Activated CD4-positive, alpha-beta T cell treated with anti-CD3 and anti-CD28 coated beads, Interleukin-2, amount 50 U/mL, for 16 hours (primary cell): ENCODE data around the gene TMA7.
A peak's percentile ranks its signal among the peaks of the same experiment; 100 is the strongest.

Source experiments
- DNase-seq: peaks from one replicate; pipeline ENCODE4 v3.0.0-alpha.2; 2020

TMA7 gene

DNA sequence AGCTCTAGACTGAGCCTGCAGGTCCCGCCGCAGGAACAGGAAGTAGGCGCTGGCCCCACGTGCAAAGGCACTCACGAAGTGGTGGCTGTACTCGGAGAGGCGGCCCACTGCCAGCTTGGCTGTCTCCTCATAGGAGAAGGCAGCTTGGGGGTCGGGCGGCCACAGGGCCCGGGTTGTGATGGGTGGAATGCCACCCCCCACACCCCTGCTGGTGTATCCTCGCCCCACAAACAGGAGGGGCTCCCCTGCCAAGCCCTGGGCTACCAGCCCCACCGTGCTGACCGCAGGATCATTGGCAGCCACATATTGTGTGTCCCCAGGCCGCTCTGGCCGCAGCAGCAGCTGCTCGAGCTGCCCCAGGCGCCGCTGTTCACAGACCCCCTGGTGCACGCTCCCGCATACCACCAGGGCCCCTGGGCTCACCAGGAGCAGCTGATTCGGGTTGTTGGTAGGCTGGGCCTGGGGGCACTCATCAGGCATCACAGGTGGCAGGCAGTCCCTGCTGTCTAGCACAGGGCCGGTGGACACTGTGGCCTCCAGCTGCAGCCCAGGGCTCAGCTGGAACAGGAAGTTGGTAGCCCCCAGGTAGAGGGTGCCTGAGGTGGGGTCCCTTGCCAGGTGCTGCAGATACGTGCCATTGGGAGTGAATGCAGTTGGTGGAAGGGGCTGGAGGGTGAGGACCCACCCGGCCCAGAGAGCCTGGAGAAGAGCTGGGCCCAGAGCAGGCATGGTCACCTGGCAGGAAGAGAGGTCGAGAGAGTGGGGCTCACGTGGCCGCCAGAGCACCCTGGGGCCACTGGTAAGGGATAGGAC, 16.0 kb upstream of the TMA7 start:
- DNase-seq = no peak

DNA sequence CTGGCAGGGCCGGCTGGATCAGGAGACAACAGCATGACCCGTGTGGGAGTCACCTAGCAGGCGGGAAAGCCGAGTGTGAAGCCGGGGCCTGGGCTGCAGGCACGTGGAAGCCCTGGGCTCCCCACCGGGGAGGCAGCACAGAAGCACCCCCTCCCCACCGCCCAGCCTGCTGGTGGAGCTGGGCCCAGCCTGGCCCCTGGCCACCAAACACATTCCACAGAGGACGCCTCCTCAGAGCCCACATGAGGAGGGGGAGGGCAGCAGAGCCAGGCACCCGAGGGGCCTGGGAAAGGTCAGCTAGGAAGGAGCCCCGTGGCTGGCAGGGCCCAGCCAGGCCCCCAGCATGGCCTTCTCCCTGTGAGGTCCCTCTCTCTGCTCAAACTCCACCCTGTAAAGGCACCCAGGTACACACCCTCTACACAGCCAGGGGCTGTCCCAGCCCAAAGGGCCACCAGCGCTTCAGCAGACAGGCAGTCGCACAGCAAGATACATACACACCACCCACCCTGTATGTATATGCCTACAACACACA, 14.7 kb upstream of the TMA7 start:
- DNase-seq = no peak

DNA sequence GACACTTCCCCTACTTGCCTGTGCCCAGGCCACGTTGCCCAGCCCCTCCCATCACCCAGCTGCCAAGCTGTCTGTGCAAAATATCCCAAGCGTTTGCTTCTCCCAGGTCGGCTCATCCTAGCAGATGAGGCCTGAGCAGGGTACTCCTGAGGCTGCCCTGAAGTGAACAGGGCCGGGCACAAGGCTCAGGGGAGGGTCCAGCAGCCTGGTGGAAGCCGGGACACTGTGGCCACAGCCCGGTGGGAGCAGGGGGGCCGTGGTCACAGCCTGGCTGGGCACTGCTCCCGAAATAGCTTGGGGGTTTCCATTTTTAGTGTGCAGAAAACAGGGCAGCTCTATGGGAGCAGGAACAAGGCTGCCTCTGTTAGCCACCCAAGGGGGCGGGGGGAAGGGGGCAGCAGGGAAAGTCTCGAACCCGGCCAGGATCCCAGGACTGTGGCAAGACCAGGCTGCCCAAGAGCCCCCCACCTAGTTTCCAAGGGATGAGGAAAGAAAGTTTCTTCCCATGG, 13.6 kb upstream of the TMA7 start:
- DNase-seq = no peak

DNA sequence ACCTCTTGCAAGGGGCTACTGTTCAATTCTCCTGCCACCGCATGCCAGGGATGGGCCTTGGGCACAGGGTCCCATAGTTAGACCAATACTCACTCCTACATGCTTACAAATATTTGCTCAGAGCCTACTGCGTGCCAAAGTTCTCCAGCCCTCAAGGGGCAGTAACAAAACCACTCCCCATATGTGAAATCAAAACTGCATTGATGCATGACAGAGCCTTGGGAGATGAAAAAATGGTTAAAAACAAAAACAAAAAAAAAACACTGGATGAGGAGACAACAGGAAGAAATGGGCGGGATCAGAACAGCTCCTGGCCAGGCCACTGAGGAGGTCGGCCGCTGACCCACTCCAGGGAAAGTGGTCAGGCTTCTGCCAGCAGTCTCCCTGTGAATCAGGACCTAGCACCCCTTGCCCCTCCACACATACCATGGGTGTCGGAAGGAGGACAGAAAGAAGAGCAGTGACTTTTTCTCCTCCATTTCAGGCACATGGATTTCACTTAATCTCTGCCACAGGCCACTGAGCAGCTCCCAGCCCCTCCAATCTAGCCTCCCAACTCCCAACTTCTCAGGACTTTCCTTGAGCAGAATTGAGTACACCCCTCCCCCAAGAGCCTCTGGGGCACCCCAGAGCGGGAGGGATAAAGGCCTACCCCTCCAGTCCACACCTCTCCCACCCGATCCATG, 13.0 kb upstream of the TMA7 start:
- DNase-seq = no peak

DNA sequence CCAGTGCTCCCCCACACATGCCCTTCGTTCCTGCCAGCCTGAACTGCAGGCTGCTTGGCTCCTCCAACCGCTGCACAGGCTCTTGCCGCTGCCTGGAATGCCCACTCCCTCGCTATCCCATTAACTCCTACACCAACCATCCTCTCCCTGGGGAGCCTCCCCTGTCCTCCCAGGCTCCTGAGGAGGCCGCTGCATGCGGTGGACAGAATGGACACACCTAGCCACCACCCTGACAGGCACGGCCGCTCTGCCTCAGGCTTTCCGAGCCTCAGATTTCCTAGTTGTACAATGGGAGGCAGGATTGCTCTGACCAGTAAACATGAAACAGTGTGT, 12.5 kb upstream of the TMA7 start:
- DNase-seq = no peak

DNA sequence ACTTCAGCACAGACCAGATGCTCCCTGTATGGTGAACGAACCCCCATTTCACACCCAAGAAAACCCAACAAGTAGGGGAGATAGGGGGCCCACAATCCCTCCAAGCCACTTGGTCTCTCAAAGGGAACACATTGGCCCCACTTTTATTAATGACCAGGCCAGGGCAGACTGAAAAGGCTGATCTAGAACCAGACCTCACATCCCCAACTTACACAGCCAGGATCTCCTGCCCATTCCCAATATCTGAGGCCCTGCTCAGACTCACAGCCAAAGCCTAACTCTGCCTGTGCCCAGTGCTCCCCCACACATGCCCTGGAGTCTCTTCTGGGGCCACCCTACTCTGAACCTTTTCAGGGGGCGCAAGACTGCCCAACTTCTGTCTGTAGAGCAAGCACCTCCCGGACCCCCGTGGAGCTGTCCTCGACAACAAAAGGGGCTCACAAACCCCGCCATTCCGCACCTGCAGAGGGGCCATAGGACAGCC, 11.9 kb upstream of the TMA7 start:
- no peak for DNase-seq

DNA sequence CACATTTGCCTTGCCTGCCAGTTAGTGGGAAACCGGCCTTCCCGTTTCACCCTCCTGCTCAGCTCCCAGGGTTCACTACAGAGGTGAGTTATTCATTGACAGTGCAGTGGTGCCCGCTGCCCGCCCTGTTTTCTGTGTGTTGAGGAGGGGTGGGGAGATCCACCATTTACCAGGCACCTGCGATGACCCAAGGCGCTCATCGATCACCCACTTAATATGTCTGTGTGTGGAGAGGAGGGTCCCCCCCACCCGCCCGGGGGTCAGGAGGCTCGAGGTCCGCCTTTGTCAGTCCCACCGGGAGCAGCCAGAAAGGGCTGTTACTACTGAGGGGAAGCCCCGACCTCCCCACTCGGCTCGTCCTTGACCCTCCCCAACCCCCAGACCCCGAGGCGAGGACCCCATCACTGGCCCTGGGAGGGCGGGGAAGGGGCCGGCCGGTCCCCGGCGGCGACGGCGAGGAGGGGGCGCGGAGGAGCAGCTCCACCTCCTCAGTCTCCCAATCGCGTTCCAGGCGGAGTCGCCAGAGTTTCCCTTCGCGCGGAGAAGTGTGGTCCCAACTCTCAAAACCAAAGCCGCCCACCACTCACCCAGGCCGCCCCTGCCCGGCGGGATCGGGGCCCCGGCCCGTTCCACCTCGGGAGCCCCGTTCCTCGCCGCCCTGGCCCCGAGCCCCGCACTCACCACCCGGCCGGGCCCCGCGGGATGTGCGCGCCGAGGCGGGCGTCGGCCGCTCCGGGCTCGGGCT, 11.3 kb upstream of the TMA7 start:
- no peak for DNase-seq

DNA sequence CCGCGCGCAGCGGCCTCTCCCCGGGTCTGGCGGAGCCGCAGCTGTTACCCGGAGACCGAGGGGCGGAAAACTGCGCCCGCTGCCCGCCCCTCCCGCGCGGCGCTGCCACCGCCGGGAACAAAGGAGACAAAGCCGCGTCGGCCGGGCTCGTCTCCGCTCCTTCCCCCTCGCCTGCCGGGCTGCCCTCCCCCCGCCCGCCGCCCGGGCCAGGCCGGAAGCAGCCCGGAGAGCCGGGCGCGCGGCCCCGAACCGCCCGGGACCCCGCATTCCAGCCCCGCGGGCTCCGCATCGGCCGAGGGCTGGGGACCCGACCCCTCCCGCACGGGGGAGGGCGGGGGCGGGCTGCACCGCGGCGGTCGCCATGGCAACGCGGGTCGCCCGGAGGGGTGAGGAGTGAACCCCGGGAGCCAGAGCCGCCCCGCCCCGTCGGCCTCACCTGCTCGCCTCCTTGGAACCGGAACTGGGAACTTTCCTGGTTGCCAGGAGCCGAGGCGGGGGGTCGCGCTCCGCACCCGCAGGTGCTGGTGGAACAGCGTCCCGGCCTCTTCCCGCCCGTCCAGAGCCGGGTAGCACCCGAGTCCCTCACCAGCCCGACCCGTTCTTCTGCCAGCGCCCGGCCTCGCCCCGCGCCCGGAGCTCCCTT, 10.6 kb upstream of the TMA7 start:
- peak; percentile 16 for DNase-seq

DNA sequence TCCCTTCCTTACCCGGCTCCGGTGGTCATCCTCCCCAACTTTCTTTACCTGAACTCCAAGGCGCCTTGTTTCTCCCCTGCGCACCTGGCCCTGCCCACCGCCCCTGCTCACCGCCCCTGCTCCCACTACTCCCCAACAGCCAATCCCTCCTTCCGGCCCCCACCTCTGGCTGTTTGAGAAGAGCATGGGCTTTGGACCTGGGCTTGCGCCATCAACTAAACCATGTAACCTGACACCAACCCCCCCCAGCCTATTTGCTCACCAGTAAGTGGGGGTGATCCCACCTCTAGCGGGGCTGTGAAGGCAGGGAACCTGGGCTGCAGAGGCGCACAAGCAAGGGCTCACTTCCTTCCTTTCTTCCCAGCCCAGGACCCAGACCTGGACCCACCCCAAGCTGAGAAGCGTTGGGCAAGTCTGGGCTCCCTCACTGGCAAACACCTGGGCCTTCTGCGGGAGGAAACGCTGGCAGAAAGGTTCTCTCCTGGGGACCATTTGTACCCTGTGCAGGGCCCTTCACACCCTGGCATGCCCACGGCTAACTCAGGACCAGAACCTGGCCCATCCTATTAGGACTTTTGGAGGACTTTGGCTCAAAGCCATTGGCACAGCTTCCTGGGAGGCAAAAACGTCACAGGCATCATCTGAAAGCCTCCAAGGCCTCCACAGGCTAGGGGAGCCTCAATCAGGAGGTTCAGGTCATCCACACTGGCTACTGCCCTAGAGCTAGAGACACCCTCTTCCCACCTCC, 9.9 kb upstream of the TMA7 start, which contains the start of gene PLXNB1:
Gene PLXNB1 (minus strand): TSS at position 127 of the 748 bp plus-strand sequence. CDS start 5,475 bp downstream, outside the sequence.
- DNase-seq = no peak

DNA sequence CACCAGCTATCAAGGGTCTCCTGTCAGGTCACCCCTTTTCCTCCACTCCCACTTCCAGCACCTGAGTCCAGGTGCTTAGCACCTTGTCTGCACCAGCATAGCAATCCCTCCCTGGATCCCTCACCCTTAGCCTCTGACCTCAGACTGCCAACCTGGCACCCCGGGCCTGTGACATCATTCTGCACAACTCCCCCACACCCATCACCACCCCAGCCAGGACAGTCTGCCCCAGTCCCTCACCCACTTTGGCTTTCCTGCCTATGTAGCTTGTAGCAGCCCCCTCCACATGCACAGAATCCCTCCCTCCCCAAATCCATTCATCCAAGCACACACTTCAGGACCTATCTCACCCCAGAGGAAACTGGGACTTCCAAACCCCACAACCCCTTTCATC, 9.4 kb upstream of the TMA7 start:
- DNase-seq = no peak

DNA sequence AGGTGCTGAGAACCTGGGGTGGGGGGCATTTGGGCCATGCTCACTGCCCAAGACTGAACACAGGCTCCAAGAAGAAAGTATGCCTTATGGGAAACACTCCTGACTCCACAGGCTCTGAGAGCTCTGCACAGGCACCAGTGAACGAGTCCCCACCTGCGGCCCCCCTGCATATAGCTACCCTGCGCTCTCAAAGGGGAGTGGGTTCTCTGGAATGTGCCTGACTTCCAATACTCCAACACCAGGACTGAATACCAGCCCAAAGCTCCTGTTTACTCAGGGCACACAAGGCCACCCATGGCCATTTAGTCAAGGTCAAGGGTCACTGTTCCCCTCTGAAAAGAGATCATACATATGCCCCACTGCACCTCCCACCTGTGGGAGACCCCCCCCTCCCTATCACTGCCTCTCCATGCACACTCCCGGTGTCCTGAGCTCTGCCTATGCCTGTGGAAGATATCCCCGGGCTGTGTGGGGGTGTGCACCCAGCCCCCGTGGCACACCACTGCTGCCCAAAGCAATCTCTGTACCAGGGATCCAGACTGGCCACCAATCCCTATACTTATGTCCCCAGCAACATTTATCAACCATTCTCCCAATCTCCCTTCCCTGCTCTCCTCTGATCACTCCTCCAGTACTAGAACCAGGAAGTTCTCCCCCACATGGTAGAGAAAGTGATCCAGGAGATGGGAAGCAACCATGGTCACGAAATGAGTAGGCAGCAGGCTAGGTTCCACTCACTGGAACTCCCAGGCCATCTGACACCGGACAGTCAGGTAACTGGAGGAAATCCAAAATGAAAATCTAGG, 8.6 kb upstream of the TMA7 start:
- no peak for DNase-seq

DNA sequence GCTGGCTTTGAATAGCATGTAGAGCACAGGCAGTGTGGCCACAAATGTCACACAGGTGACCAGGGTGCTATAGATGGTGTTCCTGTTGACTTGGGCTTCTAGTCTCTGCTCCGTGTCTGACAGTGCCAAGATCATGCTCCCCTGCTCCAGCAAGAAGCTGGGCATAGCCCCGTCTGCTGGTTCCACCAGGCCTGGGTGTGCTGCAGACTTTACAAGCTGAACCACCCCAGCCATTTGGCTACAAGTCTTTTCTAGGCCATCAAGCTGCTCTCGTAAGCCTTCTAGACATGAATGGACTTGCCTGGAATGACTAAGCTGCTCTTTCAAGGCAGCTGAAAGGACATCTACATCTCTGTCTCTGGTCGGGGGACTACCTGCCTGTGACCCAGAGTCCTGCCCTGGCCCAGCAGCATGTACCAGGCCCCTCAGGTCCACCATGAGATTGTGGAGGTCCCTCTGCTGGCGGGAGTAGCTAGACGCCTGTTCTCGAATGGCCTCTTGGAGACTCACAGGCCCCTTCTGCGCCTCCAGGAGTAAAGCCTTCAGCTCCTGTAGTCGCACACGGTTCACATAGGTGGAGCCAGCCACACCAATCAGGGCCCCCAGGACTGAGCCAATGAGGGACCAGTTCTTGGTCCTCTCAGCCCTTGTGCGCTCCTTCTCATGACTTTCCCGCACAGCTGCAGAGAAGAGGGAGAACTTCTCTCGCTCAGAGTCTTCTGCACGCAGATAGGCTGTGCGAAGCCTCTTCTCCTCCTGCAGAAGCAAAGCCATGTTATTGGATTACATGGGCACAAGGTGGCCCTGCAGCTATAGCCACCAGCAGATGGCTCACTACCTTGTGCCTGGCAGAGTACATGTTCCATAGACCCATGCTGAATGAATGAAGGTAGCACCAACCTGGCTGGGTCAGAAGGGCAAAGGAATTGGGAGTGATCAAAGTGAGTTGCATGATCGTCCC, 7.4 kb upstream of the TMA7 start:
- no peak for DNase-seq

DNA sequence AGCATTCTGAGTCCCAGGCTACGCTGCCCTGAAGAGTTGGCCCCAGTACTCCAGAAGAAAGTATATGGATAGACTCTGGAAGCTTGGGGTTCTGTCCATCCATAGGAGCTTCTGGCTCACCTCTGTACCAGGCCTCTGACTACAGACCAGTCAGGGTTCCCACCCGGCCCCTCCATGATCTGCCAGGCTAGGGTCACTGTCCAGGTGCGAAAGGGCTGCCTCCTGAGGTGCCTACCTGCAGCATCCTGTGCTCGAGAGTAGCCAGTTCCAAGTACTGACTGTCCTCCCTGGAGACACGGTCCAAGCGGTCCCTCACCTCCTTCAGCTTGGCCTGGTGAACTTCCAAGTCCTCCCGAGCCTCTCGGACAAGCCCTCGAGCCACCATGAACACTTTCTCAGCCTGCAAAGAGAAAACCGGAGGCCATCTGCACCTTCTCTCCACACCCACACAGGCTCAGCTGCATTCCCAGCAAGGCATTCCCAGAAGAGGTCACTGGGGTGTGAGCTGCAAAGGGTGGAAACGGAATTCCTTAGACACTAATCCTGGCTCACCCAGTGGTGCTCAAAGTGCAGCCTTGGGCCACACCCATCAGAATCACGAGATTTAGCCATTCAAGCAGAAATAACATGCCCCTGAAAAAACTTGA, 6.5 kb upstream of the TMA7 start:
- DNase-seq = no peak

DNA sequence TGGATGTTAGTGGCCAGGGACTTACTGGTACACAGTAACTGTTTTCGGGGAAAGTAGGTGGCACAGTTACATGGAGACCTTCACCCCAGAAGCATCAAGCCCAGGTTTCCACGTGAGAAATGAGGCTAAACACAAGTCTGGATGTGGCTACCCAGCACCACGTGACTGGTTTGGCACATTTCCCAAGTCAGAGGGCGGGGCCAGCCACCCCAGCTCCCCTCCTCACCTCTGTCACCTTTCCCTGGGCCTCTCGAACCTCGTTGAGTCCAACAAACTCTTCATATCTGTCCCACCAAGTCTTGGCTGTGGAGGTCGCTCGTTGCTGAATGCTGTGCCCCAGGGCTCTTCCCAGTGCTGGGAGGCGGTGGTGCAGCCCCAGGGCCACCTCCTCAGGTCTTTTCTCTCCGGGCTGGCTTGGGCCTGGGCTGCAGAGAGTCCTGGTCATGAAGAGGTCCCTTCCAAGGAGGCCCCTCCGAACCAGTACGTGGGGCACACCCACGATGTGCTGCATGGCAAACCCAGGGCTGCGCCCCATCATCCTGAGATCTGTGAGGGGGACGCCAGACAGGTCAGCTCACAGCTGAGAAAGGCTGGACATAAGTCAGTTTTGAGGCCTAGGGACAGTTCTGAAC, 5.3 kb upstream of the TMA7 start:
- no peak for DNase-seq

DNA sequence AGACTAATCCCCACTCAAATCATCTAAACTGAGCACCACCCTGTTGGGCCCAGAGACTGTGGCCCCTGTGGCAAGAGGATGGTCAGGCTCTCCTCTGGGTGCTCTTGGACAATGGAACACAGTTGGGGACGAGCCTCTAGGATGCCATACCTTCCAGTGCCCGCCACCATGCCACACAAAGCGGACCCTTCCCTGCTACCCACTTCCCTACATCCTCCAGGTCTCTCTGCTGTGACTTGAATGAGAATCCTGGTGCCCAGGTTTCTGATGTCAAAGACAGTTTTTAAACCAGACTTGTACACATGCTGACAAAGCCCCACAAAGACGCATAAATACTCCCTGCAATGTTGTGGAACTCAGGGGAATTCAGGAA, 4.8 kb upstream of the TMA7 start:
- DNase-seq = no peak

DNA sequence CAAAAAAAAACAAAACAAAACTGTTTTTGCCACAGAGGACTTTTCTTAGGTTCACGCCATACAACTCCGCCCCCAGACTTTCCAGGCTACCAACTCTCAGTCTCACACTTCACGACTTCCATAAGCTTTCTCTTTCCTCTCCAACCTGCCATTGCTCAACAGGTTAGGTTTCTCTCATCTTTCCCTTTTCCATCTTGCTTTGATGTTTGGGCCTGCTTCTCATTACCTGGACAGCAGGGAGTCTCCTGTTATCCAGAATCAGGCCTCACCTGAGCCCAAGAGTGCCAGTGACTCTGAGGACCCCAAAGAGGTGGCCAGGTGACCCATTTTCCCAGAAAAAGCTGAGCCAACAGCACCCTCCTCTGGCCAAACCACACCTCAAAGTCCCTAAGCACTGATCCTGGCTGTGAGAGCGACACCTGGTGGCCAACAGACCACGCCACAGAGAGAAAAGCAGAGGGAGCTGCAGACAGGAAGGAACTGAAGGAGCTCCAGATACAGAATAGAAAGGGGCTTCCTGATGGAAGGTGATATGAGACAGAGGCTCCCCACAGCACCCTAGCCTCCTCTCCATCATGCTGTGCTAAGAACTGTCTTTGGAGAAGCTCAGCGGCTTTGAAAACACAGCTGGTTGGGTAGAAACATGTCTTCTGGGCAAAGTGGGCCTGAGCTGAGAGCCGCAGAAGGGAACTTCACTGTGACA, 4.1 kb upstream of the TMA7 start:
- DNase-seq = peak; percentile 89

DNA sequence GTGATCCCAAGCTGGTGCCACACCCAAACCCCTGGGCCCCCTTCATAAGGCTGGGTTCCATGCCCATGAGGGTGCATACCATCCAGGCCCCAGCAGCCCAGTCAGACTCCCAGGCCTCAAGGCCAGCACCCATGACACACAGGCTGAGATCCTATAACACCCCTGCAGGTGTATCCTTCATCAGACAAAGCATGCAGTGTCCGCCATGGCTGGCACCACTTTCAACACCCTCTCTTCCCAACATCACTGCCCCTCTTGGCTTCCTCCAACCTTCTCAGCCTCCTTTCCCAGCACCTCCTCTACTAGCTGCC, 3.6 kb upstream of the TMA7 start:
- DNase-seq = no peak

DNA sequence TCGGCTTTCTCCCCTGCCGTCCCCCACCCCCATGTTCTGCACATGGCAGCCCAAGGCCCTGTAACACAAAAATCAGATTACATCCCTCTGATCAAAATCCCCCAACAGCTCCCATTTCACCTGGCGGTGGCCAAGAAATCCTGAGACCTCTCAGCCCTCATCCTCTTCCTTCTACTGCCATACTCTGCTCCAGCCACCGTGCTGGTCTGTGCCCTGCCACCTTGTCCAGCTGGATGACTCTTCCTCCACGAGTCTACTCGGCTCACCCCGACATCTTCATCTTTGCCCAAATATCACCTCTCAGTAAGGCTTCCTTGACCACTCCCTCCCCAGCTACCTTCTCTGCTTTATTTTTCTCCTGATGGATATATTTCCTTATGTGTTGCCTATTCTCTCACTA, 3.2 kb upstream of the TMA7 start:
- no peak for DNase-seq
